ENCODE data around the gene ZNF57. TPM values are rescaled to one million over a fixed set of nuclear protein-coding genes. Genes with fewer than 3 reads are reported as not detected.

ZNF57 gene
- total RNA-seq (8.4 and 10.0 TPM in 2 replicates), polyA plus RNA-seq (12.8 and 13.2 TPM in 2 replicates)

DNA sequence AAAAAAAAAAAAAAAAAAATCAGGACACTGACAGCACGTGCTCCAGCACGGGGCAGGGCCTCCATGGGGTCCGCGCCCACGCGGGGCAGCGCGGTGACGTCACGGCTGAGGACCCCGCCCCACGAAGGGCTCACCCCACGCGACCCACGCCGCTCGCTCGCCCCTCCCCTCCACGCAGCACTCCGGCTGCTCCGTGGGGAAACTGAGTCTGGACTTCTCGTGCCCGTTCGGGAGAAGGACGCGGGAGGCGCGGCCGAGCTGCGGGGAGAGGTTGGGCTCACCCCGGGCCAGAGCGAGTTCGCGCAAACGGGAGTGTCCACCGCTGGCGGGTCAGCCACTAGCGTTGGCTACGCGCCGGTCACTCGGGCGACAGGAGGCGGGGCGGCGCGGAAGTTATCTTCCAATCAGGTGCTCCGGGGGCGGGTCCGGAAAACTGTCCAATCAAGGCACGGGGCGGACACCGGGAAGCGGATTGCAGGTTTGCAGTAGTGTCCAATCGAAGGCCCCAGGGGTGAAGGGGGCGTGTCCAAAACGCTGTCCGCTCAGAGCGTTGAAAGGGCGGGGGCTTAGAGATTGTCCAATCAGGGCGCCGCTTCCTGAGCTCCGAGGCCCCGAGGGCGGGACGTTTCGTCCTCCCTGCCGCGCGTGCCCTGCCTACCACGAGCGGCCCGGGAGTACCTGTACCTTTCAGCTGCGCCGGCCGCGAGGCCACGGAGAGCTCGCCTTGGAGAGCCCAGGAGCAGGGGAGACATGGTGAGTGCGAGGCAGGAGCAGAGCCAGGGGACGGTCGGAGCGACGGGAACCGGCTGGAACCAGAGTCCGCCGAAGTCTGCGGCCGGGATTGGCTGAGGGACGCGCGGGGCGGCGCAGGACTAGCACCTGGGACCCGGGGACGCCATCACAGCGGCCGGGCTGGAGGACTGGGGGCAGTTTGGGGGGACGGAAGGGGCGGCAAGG, at the start of gene ZNF57:
Gene ZNF57, plus strand, starts transcription at position 633 of the 957 bp plus-strand sequence. Its CDS starts 118 bp downstream, at position 751.
- H2AFZ ChIP-seq = peak within 1 kb of the TSS; percentile 74
- WGBS (ENCODE audit: low lambda C conversion rate, missing lambda C conversion rate) = 1% methylated on average over 81 of the region's 100 CpGs
- no peaks in the 10 kb centered on the region for H3K36me3 ChIP-seq (replicated peaks; ENCODE audit: insufficient read depth, low read depth)
- peak within 1 kb of the TSS; percentile 91 for H3K27ac ChIP-seq
- peaks cover 16% of the 10 kb centered on the region for H3K4me1 ChIP-seq (ENCODE audit: insufficient read depth)
- TF ChIP-seq, protein P1, sequence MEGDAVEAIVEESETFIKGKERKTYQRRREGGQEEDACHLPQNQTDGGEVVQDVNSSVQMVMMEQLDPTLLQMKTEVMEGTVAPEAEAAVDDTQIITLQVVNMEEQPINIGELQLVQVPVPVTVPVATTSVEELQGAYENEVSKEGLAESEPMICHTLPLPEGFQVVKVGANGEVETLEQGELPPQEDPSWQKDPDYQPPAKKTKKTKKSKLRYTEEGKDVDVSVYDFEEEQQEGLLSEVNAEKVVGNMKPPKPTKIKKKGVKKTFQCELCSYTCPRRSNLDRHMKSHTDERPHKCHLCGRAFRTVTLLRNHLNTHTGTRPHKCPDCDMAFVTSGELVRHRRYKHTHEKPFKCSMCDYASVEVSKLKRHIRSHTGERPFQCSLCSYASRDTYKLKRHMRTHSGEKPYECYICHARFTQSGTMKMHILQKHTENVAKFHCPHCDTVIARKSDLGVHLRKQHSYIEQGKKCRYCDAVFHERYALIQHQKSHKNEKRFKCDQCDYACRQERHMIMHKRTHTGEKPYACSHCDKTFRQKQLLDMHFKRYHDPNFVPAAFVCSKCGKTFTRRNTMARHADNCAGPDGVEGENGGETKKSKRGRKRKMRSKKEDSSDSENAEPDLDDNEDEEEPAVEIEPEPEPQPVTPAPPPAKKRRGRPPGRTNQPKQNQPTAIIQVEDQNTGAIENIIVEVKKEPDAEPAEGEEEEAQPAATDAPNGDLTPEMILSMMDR (IDR thresholded peaks at IDR 0.05; ENCODE audit: poor library complexity) = no peak
- TF ChIP-seq EZH2 (IDR thresholded peaks at IDR 0.05; ENCODE audit: borderline replicate concordance) = no peak
- no peak for TF ChIP-seq EZH2phosphoT487 (IDR thresholded peaks at IDR 0.05; ENCODE audit: low read depth, severe bottlenecking, unreplicated experiment)
- peaks cover 28% of the 10 kb centered on the region for H3K79me2 ChIP-seq
- DNase-seq (ENCODE audit: low spot score) = peak; percentile 100
- H3K9me2 ChIP-seq (replicated peaks; ENCODE audit: insufficient read depth) = no peaks in the 10 kb centered on the region
- no peaks in the 10 kb centered on the region for H3K9me3 ChIP-seq (ENCODE audit: low read depth)
- peak within 1 kb of the TSS; percentile 87 for H3K4me2 ChIP-seq
- H3K4me3 ChIP-seq = peak within 1 kb of the TSS; percentile 34
- no peaks in the 10 kb centered on the region for H3K27me3 ChIP-seq
- H4K20me1 ChIP-seq (ENCODE audit: insufficient read depth, poor library complexity, severe bottlenecking) = no peaks in the 10 kb centered on the region

DNA sequence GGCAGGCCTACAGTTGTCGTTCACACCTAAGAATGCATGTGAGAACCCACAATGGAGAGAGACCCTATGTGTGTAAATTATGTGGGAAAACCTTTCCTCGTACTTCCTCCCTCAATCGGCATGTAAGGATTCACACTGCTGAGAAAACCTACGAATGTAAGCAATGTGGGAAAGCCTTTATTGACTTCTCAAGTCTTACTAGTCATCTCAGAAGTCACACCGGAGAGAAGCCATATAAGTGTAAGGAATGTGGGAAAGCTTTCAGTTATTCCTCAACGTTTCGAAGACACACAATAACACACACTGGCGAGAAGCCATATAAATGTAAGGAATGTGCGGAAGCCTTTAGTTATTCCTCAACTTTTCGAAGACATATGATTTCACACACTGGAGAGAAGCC, 48.1 kb upstream of the ZNF57 start:
- no peak overlapping the region for H3K4me3 ChIP-seq
- 97% methylated on average over 10 of the region's 10 CpGs for WGBS (ENCODE audit: low lambda C conversion rate, missing lambda C conversion rate)
- H3K9me3 ChIP-seq (ENCODE audit: low read depth) = peaks cover 68% of the 10 kb centered on the region
- no peaks in the 10 kb centered on the region for H3K4me1 ChIP-seq (ENCODE audit: insufficient read depth)
- TF ChIP-seq EZH2 (IDR thresholded peaks at IDR 0.05; ENCODE audit: borderline replicate concordance) (no peak), EZH2phosphoT487 (IDR thresholded peaks at IDR 0.05; ENCODE audit: low read depth, severe bottlenecking, unreplicated experiment) (no peak)
- TF ChIP-seq, protein P1 (IDR thresholded peaks at IDR 0.05; ENCODE audit: poor library complexity) = no peak
- DNase-seq (ENCODE audit: low spot score) = no peak
- no peak overlapping the region for H2AFZ ChIP-seq
- H3K27ac ChIP-seq = no peak overlapping the region
- H3K27me3 ChIP-seq = no peaks in the 10 kb centered on the region
- H3K9me2 ChIP-seq (replicated peaks; ENCODE audit: insufficient read depth) = no peaks in the 10 kb centered on the region
- peaks cover 25% of the 10 kb centered on the region for H3K36me3 ChIP-seq (replicated peaks; ENCODE audit: insufficient read depth, low read depth)
- H4K20me1 ChIP-seq (ENCODE audit: insufficient read depth, poor library complexity, severe bottlenecking) = no peaks in the 10 kb centered on the region
- peaks cover 11% of the 10 kb centered on the region for H3K79me2 ChIP-seq
- no peak overlapping the region for H3K4me2 ChIP-seq

DNA sequence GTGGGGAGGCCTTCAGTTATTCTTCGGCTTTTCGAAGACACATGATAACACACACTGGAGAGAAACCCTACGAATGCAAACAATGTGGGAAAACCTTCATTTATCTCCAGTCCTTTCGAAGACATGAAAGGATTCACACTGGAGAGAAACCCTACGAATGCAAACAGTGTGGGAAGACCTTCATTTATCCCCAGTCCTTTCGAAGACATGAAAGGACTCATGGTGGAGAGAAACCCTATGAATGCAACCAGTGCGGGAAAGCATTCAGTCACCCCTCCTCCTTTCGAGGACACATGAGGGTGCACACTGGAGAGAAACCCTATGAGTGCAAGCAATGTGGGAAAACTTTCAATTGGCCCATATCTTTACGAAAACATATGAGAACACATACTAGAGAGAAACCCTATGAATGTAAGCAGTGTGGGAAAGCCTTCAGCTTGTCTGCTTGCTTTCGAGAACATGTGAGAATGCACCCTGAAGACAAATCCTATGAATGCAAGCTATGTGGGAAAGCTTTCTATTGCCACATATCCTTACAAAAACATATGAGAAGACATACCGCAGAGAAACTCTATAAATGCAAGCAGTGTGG, 47.6 kb upstream of the ZNF57 start:
- TF ChIP-seq EZH2phosphoT487 (IDR thresholded peaks at IDR 0.05; ENCODE audit: low read depth, severe bottlenecking, unreplicated experiment) = no peak
- TF ChIP-seq, protein P1 (IDR thresholded peaks at IDR 0.05; ENCODE audit: poor library complexity) = no peak
- TF ChIP-seq EZH2 (IDR thresholded peaks at IDR 0.05; ENCODE audit: borderline replicate concordance) = no peak
- H4K20me1 ChIP-seq (ENCODE audit: insufficient read depth, poor library complexity, severe bottlenecking) = no peaks in the 10 kb centered on the region
- H3K4me3 ChIP-seq = no peak overlapping the region
- peaks cover 25% of the 10 kb centered on the region for H3K36me3 ChIP-seq (replicated peaks; ENCODE audit: insufficient read depth, low read depth)
- H3K79me2 ChIP-seq = peaks cover 6% of the 10 kb centered on the region
- no peaks in the 10 kb centered on the region for H3K4me1 ChIP-seq (ENCODE audit: insufficient read depth)
- H3K4me2 ChIP-seq = no peak overlapping the region
- peaks cover 68% of the 10 kb centered on the region for H3K9me3 ChIP-seq (ENCODE audit: low read depth)
- no peak overlapping the region for H2AFZ ChIP-seq
- H3K27ac ChIP-seq = no peak overlapping the region
- no peaks in the 10 kb centered on the region for H3K27me3 ChIP-seq
- 99% methylated on average over 11 of the region's 11 CpGs for WGBS (ENCODE audit: low lambda C conversion rate, missing lambda C conversion rate)
- H3K9me2 ChIP-seq (replicated peaks; ENCODE audit: insufficient read depth) = no peaks in the 10 kb centered on the region
- DNase-seq (ENCODE audit: low spot score) = no peak
